HCT116 (cell line): ENCODE measurements around the gene WHRN. TPM values are rescaled to one million over a fixed set of nuclear protein-coding genes. Genes with fewer than 3 reads are reported as not detected.

Source experiments
- ATAC-seq: fragments of 200-7000 bp; cut with Tn5 transposase; 2 replicates; pipeline ENCODE4 v1.9.1; 2020; ENCODE audit warnings: mild to moderate bottlenecking, moderate library complexity
- BruUV-seq: library from RNA; stranded (reverse); fragments of 400-500 nt; replicated peaks from 2 replicates; lab custom pipeline; 2021; lab: Mats Ljungman, UMichigan
- CTCF ChIA-PET: fragments of 300-600 bp; sonication (Branson Sonifier 250); formaldehyde crosslinking; loops from one replicate; lab custom pipeline; 2021; ENCODE audit warnings: antibody characterized with exemption; lab: Charles Lee
- POLR2A ChIA-PET: fragments of 300-600, 350-600 bp; sonication (Branson Sonifier 250); formaldehyde crosslinking; loops from one replicate; lab custom pipeline; 2021; ENCODE audit warnings: antibody characterized with exemption; lab: Charles Lee
- RAD21 ChIA-PET, 2 experiments: fragments of 300-600 bp; sonication (Branson Sonifier 250); formaldehyde crosslinking; loops; one replicate each; lab custom pipeline; 2023; ENCODE audit warnings: low total read pairs in 2 of 2; ENCODE audit not compliant: uncharacterized antibody in 2 of 2, unreplicated experiment in 2 of 2, low non-redundant PET in 1 of 2; lab: Charles Lee
- DNase-seq: peaks from one replicate; pipeline ENCODE4 v3.0.0-alpha.2; 2010; ENCODE audit warnings: low read depth, low spot score
- H2AFZ ChIP-seq: fragments of 200-600 bp; shearing (Covaris generic), sonication (generic); 2 replicates; pipeline ENCODE4 v1.6.1; 2017; ENCODE audit warnings: low read depth, mixed run types, mixed read lengths, antibody characterized with exemption, low read length; ENCODE audit not compliant: poor library complexity, severe bottlenecking
- H3K27ac ChIP-seq: 2 replicates; pipeline ENCODE4 v1.5.1; 2012; ENCODE audit warnings: low read depth, low read length
- H3K27me3 ChIP-seq: fragments of 200-600 bp; sonication (generic); 2 replicates; pipeline ENCODE4 v1.6.1; 2016; ENCODE audit warnings: mixed run types, low read length, mixed read lengths; ENCODE audit not compliant: insufficient read depth
- H3K36me3 ChIP-seq, 2 experiments: fragments of 200-500 bp in 1 of 2; fragments of 200-600 bp in 1 of 2; sonication (Bioruptor generic) in 1 of 2; sonication (generic) in 1 of 2; 2 replicates each; pipeline versions ENCODE4 v1.5.1 to v1.6.1; 2014 to 2016; ENCODE audit warnings: low read length in 2 of 2, inconsistent platforms in 1 of 2, mixed read lengths in 1 of 2, mixed run types in 1 of 2; ENCODE audit not compliant: insufficient read depth in 2 of 2, control insufficient read depth in 1 of 2
- H3K4me1 ChIP-seq, 2 experiments: fragments of 200-600 bp in 1 of 2; sonication (generic) in 1 of 2; 2 replicates each; pipeline versions ENCODE4 v1.5.1 to v1.6.1; 2012 to 2017; ENCODE audit warnings: low read length in 2 of 2, inconsistent platforms in 1 of 2, mild to moderate bottlenecking in 1 of 2, mixed read lengths in 1 of 2, mixed run types in 1 of 2, moderate library complexity in 1 of 2; ENCODE audit not compliant: insufficient read depth in 2 of 2, control insufficient read depth in 1 of 2
- H3K4me2 ChIP-seq: fragments of 200-600 bp; sonication (generic); 2 replicates; pipeline ENCODE4 v1.6.1; 2017; ENCODE audit warnings: mixed run types, low read length, mixed read lengths
- H3K4me3 ChIP-seq, 2 experiments: fragments of 200-600 bp in 1 of 2; sonication (generic) in 1 of 2; replicated peaks in 1 of 2; 2 replicates each; pipeline ENCODE4 v1.5.1; 2011 to 2016; ENCODE audit warnings: low read length in 2 of 2, control low read depth in 1 of 2, low read depth in 1 of 2, mild to moderate bottlenecking in 1 of 2, mixed read lengths in 1 of 2, mixed run types in 1 of 2
- H3K79me2 ChIP-seq: fragments of 200-600 bp; sonication (generic); 2 replicates; pipeline ENCODE4 v1.6.1; 2017; ENCODE audit warnings: mild to moderate bottlenecking, mixed run types, low read length, moderate library complexity, mixed read lengths; ENCODE audit not compliant: insufficient read depth
- H3K9ac ChIP-seq: fragments of 200-600 bp; sonication (generic); 2 replicates; pipeline ENCODE4 v1.6.1; 2016; ENCODE audit warnings: low read length, mixed read lengths
- H3K9me2 ChIP-seq: fragments of 200-600 bp; sonication (generic), shearing (Covaris generic); 2 replicates; pipeline ENCODE4 v1.6.1; 2017; ENCODE audit warnings: mixed run types, mild to moderate bottlenecking, moderate library complexity; ENCODE audit not compliant: insufficient read depth
- H3K9me3 ChIP-seq, 2 experiments: fragments of 200-500 bp in 1 of 2; fragments of 200-600 bp in 1 of 2; sonication (Bioruptor generic) in 1 of 2; sonication (generic) in 1 of 2; 2 replicates each; pipeline ENCODE4 v1.6.1; 2014 to 2017; ENCODE audit warnings: low read length in 2 of 2, mixed read lengths in 2 of 2, inconsistent platforms in 1 of 2, low read depth in 1 of 2, mild to moderate bottlenecking in 1 of 2, mixed run types in 1 of 2, moderate library complexity in 1 of 2; ENCODE audit not compliant: control insufficient read depth in 1 of 2, insufficient read depth in 1 of 2
- H4K20me1 ChIP-seq: fragments of 200-600 bp; sonication (generic), shearing (Covaris generic); 2 replicates; pipeline ENCODE4 v1.6.1; 2017; ENCODE audit warnings: mixed run types, mild to moderate bottlenecking, moderate library complexity; ENCODE audit not compliant: insufficient read depth
- CEBPB ChIP-seq: IDR thresholded peaks from 2 replicates; pipeline ENCODE4 v1.6.1; 2012; ENCODE audit warnings: low read depth
- EGR1 ChIP-seq: IDR thresholded peaks from 2 replicates; pipeline ENCODE4 v1.6.1; 2012; ENCODE audit warnings: low read depth
- FOSL1 ChIP-seq: IDR thresholded peaks from 2 replicates; pipeline ENCODE4 v1.6.1; 2012; ENCODE audit warnings: low read depth
- POLR2A ChIP-seq: IDR thresholded peaks from 2 replicates; pipeline ENCODE4 v1.7.0; 2011; ENCODE audit warnings: borderline replicate concordance; ENCODE audit not compliant: insufficient read depth, insufficient read length; ENCODE audit errors: extremely low read depth
- RAD21 ChIP-seq: IDR thresholded peaks from 2 replicates; pipeline ENCODE4 v1.6.1; 2012; ENCODE audit warnings: low read depth, mild to moderate bottlenecking
- SIN3A ChIP-seq: IDR thresholded peaks from 2 replicates; pipeline ENCODE4 v1.6.1; 2012; ENCODE audit warnings: low read depth
- SP1 ChIP-seq: IDR thresholded peaks from 2 replicates; pipeline ENCODE4 v1.6.1; 2012; ENCODE audit warnings: low read depth
- TCF7L2 ChIP-seq: IDR thresholded peaks from 2 replicates; pipeline ENCODE4 v1.7.0; 2011; ENCODE audit warnings: borderline replicate concordance, inconsistent platforms; ENCODE audit not compliant: insufficient read depth, insufficient read length; ENCODE audit errors: extremely low read depth
- YY1 ChIP-seq: IDR thresholded peaks from 2 replicates; pipeline ENCODE4 v1.6.1; 2011; ENCODE audit warnings: low read length, low read depth, moderate library complexity, mild to moderate bottlenecking; ENCODE audit not compliant: insufficient replicate concordance; ENCODE audit errors: extremely low read depth
- ZFX ChIP-seq: fragments of 450-650 bp; IDR thresholded peaks from 2 replicates; pipeline ENCODE4 v1.6.1; 2017
- intact Hi-C: fragments of 100-400 bp; cut with micrococcal nuclease; formaldehyde crosslinking; loops from 2 replicates; pipeline ENCODE4 v1.10.0; 2022
- total RNA-seq: library from RNA; stranded (reverse); gene quantifications from one replicate; pipeline ENCODE4 v1.2.1, GENCODE V29; 2021; ENCODE audit not compliant: unreplicated experiment

The WHRN gene
- total RNA-seq, 1 experiment from 2014 or later: 12.8 TPM

GRCh38 chr9:114433086-114433485, 72.2 kb downstream of the WHRN start (continued):
- TF ChIP-seq FOSL1 (no peak), TCF7L2 (no peak)

GRCh38 chr9:114432323-114433067, 72.8 kb downstream of the WHRN start:
- Histone ChIP-seq H3K9ac (no peak overlapping the region), H3K79me2 (no peaks in the 10 kb centered on the region), H3K27ac (no peak overlapping the region), H3K27me3 (no peaks in the 10 kb centered on the region), H3K9me3 (no peaks in the 10 kb centered on the region), H3K4me2 (no peak overlapping the region), H3K36me3 (no peaks in the 10 kb centered on the region), H3K9me2 (no peaks in the 10 kb centered on the region), H4K20me1 (no peaks in the 10 kb centered on the region), H3K4me1 (no peaks in the 10 kb centered on the region), H2AFZ (no peak overlapping the region), H3K4me3 (no peak overlapping the region)
- intact Hi-C loops: loop anchor here (10.0 kb wide), 2 partner anchors 482 to 582 kb away; no protein-coding TSS in a partner anchor
- TF ChIP-seq CEBPB: no peak
- TF ChIP-seq SP1: no peak
- TF ChIP-seq RAD21: no peak
- TF ChIP-seq SIN3A: no peak
- no peak for TF ChIP-seq ZFX
- no peak for TF ChIP-seq EGR1
- TF ChIP-seq YY1: no peak
- TF ChIP-seq POLR2A: no peak
- DNase-seq (no peak), ATAC-seq (no peak)
- BruUV-seq: no TSS peak
- POLR2A ChIA-PET: no interaction called here
- CTCF ChIA-PET: no interaction called here
- RAD21 ChIA-PET: no interaction called here
